HG02870 (cell line): ENCODE results near the gene MATN1.

Experiments
- ATAC-seq: cut with Tn5 transposase; IDR thresholded peaks from one replicate; pipeline ENCODE4 v1.9.1; 2021; ENCODE audit warnings: mild to moderate bottlenecking, moderate library complexity; ENCODE audit not compliant: unreplicated experiment

Gene MATN1

DNA sequence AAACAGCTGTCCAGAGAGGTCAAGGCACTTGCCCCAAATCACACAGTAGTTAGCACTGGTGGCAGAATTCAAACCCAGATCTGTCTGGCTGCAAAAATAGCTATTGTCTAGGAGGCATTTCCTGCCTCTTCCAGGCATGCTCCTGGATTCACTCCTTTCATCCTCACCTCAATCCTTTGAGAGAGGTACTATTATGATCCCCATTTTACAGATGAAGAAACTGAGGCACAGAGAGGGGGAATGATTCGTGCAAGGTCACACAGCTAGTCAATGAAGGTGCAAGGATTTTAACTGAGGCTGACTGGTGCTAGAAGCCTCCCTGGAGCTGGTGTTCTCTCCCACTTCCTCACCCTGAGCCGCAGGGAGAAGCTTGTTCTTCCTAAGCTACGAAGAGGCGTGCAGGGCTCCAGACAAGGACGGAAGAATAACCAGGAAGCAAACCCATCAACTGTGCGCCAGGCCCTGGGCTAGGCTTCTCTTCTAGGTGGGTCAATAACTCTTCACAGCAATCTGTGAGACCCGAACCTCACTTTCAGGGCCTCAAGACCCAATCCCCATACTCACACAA, 34.8 kb upstream of the MATN1 start:
- no peak for ATAC-seq

DNA sequence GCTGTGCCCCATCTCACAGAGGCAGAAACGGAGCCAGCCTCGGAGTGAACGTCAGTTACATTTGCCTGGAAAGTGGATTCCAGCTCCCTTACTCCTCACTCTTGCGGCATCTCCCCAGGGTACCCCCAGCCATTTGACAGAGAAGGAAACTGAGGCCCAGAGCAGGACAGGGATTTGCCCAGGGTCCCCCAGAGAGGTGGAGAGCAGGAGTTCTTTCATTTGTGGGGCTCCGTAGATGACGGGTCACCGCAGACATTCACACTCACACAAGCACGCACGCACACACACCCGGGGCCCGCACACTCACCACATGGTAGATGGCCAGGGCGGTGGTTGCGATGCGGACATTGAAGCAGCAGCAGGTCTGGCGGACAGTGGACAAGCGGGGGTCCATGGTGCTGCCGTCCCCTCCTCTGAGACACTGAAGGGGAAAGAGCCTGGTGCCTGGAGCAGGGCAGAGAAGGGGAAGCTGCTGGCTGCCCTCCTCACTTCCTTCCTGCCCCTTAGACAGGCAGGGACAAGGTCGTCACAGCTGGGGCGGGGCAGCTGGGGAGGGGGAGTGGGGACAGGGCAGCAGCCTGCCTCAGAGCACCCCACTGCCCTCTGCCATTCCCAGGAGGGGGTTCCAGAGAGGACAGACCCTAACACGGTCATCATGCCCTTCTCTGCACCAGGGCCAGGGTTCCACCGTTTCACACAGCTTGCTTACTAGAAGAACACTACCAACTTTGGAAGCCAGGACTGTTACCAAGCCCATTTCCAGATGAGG, 34.2 kb upstream of the MATN1 start, which contains the start of gene LAPTM5:
TSS of gene LAPTM5 (minus strand) at position 423 of the 769 bp plus-strand sequence. CDS start at position 394, 29 bp downstream.
- ATAC-seq, result no peak

DNA sequence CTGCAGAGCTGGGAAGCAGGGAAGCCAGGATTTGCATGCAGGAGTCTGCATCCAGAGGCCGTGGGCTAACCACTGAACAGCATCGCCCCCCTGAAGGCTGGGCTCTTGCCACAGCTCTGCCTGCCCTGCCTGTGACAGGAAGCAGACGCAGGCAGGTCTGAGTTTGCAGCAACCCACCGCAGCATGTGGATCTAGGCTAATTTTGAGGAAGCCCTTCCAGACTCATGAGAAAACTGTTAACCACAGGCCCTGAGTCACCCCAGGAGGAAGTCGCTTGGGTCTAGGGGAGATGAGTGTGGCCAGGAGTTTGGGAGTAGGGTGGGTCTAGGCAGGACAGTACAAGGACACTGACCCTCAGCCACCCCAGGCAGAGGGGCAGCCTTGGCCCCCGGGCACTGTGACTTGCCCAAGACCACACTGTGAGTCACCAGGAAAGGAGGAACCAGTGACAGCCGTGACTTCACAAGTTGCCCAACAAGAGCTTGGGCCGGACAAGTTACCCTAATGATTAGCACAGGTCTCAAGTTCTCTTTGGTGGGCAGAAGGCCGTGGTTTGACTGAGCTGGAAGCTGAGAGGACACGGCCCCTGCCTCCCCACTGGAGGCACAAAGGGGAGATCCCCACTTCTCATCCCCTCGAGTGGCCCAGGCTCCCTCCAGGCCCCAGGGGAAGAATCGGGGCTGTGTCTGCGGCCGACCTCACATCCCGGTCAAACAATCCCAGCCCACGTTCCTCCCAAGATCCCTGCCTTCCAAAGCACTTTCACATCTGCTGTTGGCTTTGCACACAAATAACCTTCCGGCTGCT, 33.4 kb upstream of the MATN1 start:
- no peak for ATAC-seq

DNA sequence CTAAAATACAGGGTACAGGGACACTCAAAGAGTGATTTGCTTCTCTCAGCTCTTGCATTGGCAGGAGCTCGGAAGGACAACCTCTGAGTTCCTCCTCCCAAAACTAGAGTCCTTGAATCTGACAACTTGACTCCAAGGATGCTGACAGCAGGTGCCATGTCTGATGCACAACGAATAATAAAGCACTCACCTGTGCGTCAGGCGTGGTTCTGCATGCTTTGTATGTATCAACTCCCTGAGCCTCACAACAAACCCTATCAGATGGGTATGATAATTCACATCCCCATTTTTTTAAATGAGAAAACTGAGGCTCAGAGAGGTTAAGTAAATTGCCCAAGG, 32.8 kb upstream of the MATN1 start:
- no peak for ATAC-seq

DNA sequence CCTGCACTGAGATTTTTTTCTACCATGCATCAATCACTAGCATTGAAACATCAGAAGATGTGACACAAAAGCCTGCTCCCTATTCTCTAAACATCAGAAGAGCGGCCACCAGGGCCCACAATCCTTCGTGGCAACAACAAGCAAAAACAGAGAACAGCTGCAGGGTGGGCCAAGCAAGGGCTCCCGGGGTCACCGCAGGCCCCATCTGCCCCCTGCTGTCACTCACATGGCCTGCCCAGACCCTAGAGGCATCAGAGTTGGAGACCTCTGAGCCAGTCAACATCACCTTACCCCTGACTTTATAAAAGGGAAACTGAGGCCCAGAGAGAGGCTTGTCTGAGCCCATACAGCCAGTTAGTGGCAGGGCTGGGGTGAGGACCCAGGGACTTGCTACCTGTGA, 32.4 kb upstream of the MATN1 start:
- ATAC-seq, result no peak

DNA sequence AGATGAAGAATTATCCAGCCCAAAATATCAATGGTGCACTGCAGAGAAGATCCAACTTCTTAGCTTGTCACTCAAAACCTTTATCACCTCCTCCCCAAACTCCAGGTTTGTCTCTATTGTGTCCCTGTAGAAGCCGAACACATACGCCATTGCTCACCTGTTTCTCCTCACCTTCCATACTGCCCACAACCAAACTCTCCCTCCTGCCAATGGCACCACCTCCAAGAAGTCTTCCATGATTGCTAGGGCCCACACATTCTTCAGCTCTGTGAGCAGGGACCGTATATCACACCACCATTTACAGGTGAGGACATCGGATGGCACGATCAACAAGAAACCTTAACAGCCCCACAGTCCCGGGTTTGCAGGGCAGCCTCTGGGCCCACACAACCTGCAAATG, 31.9 kb upstream of the MATN1 start:
- no peak for ATAC-seq

DNA sequence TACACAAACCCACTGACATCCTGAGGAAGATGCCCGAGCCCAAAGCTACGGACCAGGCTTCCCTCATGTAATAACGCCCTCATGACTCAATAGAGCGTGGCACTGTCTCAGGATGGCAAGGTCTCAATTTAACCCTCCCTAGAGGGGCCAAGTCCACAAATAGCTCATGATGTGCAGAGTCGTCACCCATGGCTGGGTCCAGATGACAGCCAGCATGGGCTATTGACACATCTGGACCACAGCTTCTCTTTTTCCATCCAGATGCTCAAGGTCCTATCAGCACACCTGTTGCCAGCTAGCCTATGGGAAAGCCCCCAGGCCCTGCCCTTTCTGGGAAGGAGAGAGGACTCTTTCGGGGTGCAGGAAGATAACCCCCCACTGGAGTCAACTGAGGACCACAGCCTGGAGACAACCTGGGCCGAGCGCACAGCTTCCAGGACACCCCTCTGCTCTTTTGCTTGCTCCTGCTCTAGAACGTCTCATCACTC, 31.3 kb upstream of the MATN1 start:
- ATAC-seq, result peak; percentile 36

DNA sequence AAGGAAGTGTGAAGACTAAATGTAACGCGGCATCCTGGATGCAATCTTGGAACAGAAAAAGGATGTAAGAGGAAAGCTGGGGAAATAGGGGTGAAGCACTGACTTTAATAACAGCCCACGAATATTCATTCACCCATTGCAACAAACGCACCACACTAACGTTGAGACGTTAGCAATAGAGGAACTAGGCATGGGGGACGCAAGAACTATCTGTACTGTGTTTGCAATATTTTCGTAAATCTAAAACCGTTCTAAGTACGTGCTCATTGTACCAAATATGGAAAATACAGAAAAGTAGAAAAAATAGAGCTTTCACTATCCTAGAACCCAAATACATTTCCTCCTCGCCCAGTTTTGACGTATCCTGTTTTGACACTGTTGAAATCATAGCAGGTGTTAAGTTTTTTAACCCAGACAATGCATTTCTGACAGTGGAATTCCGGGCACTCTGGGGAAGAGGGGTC, 30.3 kb upstream of the MATN1 start:
- ATAC-seq, result no peak

DNA sequence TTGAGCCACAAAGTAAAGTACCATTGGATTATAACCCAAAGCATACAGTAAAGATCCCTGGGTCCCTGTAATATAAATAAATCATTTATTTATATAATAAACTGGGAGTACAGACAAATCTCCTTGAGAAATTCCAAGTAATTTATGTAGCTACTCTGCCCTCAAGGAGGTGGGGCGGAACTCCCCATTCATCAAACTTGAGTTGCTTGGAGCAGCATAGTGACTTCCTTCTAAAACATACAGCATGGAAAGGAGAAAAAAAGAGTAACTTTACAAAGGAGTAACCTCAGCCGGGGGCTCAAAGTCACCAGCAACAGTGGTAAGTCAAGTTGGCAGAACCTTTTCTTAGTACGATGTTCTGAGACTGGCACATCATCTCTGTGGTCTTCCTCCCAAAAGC, 29.7 kb upstream of the MATN1 start:
- no peak for ATAC-seq

DNA sequence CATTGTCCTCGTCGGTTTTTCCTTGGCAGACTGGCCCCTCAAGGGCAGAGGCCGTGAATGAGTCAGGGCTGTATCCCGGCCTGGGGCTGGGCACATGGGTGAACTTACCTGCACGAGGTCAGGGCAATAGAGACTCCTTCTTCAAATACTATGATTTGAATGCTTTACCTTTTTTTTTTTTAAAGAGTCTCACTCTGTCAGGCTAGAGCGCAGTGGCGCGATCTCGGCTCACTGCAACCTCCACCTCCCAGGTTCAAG, 29.2 kb upstream of the MATN1 start:
- ATAC-seq, result no peak

DNA sequence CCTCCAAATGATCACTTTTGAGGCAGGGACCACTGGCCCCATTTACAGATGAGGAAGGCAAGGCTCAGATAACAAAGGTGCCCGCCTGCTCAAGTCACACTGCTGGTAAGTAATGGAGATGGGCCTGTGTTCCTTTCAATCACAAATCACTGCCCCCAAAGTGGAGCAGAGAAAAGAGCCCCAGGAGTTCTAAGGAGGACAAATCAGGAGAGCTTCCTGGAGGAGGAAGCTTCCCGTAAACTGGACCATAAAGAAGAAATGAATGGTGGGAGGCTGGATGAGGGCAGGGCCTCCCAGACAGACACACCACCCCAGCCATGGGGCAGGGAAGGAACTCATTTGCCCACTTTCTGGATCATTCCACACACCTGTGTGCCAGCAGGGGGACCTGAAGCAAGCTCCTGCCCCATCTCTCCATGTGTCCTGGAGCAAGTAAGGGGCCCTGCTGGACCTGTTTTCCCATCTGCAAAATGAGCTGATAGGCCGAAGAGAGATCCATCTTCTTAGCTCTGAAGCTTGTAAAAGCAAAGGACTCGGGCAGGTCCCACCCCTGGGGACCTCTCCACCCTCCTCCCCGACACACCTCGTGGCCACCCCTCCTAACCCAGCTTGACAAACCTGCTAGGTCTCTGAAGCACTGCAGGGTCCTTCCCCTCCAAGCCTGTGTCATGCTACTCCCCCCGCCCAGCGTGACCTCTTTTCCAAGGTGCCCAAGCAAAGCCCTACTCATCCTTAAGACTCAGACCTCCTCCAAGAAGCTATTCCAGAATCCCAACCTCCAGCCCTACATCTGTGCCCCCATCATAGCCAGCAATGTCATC, 28.7 kb upstream of the MATN1 start:
- no peak for ATAC-seq

DNA sequence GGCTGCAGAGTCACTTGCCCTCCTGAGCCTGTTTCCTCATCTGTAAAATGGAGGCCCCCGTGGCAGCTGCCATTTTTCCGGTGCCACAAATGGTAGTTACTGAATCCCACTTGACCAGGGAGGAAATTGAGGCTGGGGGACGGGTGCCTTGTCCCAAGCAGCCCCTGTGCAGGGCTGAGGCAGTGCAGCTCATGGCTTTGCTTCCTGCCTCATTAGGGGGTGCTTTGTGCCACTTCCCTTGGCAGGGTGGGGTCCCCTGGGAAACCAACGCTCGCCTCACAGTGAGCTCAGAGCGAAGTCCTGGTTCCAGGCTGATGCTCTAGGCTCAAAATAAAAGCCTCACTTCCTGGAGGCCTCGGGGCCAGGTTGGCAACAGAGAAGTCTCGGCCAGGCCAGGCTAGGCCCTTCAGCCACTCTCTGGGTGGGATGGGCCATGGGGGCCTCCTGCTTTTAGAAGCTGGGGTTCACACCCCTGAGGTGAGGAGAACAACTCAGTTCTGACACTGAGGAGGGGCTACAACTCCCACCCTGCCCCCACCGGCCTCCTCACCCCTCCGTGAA, 27.4 kb upstream of the MATN1 start:
- ATAC-seq, result no peak

DNA sequence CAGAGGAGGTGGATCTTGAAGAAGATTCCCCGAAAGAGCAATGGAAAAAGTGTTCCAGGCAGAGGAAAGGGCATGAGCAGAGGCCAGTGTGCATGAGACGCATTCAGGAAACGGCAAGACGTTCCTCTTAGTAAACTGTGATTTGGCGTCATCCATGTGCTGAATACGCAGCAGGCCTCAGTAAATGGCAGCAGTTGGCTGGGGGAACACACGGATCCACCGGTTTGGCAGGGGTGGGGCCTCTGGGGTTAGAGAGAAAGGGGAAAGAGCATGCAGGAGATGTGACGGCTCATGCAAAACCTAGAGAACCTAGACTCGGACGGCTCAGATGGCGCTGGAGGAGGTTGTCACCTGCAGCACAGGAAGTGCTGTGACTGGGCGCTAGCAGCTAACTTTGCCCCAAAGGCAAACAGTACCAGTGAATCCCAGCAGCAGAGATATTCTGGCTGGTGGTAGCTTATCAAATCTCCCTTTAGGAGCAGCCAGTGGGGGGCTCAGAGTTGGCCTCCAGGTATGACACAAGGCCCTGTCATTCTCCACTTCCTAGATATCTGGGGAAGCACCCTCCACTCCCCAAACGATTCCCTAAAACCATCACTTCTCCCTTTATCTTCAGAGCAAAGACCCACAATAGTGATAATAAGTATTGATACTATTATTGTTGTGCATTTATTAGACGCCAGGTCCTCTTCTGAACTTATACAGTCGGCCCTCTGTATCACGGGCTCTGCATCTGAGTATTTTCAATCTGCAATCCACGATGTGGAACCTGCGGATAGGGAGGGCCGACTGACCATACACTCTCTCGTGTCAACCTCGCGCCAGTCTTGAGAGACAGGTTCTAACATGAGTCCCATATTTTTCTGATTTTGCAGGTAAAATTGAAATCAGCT, 26.6 kb upstream of the MATN1 start:
- no peak for ATAC-seq

DNA sequence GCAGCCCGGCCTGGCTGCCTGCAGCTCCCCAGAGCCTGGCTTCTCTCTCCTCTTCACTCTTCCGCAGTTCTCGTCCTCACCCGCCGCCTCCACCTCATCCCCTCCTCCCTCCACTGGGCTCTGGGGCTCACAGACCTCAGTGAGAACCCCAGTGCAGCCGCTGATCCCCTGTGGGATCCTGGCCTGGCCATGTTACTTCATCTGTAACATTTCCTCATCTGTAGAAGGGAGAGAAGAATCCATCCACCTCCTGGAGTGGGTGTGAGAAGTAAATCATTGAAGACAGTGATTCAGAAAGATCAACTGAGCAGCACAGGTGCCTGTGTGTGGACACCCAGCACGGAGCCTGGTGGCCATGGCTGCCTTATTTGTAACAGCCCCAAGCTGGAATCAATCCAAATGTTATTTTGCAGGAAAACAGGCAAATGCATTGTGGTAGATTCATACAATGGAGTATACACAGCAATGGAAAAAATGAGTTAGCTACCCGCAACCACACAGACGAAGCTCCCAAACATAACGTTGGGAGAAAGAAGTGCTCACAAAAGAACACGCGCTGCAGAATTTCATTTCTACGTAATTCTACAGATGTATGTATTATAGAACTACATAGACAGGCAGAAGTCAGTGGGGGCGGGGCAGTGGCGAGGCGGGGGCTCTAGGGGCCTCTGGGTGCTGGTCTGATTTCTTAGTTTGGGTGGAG, 25.5 kb upstream of the MATN1 start:
- ATAC-seq, result no peak

DNA sequence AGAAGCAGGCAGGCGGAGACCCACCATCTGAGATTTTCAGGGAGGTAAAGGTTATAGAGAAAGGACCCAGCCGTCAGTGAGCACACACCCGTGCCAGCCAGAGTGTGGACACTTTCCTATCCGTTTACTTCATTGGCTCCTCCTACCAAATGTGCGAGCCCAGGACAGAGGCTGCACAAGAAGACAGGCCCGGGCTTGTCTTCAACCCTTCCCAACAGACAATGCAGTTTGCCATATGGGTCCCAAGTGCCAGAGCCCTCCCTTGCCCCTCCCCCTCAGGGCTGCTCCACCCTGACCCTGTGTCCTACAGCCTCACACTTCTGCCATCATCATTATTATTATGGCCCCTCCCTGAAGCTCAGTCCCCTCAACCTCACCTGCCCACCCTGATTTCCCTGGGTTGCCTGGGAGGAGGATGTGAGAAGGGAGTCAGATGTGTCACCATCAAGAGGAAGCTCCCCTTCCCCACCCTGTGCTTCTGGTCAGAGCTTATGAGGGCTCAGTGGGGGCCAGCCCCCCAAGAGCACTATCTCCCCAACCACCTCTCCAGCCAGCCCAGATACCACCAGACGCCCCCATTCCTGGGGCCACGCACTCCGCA, 24.8 kb upstream of the MATN1 start:
- ATAC-seq, result no peak

DNA sequence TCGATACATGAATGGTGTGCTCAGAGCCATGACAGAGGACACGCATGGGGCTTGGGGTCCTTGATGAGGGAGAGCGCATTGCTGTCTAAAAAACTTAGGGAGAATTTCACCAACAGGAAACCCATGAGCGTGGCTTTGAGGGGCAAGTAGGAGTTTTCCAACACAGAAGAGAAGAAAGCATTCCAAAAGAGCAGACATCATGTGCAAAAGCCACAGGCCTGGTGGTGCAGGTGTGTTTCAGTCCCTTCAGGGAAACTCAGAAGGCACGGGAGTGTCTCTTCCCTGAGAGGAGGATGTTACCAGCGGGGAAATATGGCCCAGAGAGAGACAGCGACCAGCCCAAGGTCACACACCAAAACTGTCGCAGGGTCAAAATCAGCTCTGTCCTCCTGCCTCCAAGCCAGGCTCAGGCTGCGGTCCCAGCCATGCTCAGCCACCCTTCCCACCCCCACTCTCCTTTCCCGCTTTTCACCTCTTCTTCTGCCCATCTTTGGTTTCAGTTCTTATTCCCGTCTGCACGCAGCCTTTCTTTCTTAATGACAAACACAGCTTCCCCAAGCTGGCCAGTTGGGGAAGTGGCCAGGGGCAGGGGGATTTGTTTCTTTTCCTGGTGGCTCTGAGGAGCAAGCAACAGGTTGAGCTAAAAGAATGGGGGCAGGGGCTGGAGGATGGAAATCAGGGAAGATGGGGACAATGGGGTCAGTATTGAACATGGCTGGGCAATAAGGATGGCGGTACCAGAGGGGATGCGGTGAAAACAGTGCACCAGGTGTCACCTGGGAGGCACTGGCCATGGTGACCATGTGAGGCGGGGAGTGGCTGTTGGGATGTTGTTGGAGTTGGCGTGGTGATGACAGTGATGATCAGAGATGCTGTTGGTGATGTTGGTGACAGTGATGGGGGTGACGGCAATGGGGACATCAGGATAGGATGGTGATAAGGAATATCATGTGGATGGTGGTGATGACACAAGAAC, 23.9 kb upstream of the MATN1 start:
- no peak for ATAC-seq

DNA sequence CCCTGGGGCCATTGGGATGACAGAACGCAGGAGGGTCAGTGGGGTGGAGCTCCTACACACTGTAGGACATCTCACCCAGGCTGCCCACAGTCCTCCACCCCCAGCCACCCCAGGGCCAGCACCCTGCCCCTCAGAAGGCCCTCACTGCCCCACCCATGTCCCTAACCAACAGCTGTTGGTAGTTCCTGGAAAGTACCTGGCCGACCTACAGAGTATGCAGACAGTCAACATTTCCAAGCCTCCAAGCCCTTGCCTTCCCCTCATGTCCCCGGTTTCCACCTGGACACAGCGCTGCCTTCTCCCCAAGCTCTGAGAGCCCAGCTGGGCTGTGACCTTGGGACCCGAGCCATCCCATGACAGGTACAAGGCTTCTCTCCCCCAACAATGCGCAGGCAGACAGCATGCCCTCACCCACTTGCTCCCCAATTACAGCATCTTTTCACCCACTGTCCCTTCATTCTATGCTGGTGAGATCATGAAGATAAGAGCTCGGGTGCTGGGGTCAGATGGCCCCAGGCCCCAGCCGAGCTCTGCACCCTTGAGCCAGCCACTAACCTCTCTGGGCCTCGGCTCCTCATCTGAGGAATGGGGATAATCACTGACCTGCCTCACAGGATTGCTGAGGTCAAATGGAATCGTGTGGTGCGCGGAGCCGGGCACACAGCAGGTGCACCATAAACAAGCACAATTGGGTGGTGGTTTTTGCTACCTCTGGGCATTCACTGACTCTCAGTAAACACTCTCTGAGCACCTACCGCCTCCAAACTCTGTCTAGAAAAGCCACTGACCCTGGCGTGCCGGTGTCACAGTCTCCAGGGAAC, 23.0 kb upstream of the MATN1 start:
- ATAC-seq, result no peak
